Endodermal cell (in vitro differentiated cells): ENCODE measurements around the gene FRMPD2. TPM values are rescaled to one million over a fixed set of nuclear protein-coding genes. Genes with fewer than 3 reads are reported as not detected.

Experiments used
- DNase-seq: peaks from one replicate; pipeline ENCODE4 v3.0.0-alpha.2; 2017
- H3K27ac ChIP-seq: 2 replicates; pipeline ENCODE4 v1.5.1; 2013; ENCODE audit warnings: mild to moderate bottlenecking, low read depth, low read length, moderate library complexity
- H3K27me3 ChIP-seq: 2 replicates; pipeline ENCODE4 v1.6.1; 2013; ENCODE audit warnings: mild to moderate bottlenecking, low read length, moderate library complexity; ENCODE audit not compliant: insufficient read depth, control insufficient read depth, poor library complexity, severe bottlenecking
- H3K36me3 ChIP-seq: 2 replicates; pipeline ENCODE4 v1.7.0; 2013; ENCODE audit warnings: mild to moderate bottlenecking, low read length, moderate library complexity; ENCODE audit not compliant: control insufficient read depth, insufficient read depth
- H3K4me1 ChIP-seq: one replicate; pipeline ENCODE4 v1.7.0; 2013; ENCODE audit warnings: low read length; ENCODE audit not compliant: control insufficient read depth, insufficient read depth
- H3K4me3 ChIP-seq: 2 replicates; pipeline ENCODE4 v1.5.1; 2013; ENCODE audit warnings: mild to moderate bottlenecking, low read length, moderate library complexity
- H3K9ac ChIP-seq: 2 replicates; pipeline ENCODE4 v1.6.1; 2013; ENCODE audit warnings: mild to moderate bottlenecking, low read length, moderate library complexity; ENCODE audit not compliant: poor library complexity, severe bottlenecking; ENCODE audit errors: extremely low read depth
- H3K9me3 ChIP-seq: 2 replicates; pipeline ENCODE4 v1.6.1; 2013; ENCODE audit warnings: mild to moderate bottlenecking, low read length, moderate library complexity; ENCODE audit not compliant: control insufficient read depth
- H3K27ac Mint-ChIP-seq: 2 replicates; pipeline ENCODE4 v1.8.0; 2020; ENCODE audit warnings: mixed read lengths
- H3K27me3 Mint-ChIP-seq: 2 replicates; pipeline ENCODE4 v1.8.0; 2021; ENCODE audit warnings: mild to moderate bottlenecking, mixed read lengths; ENCODE audit not compliant: insufficient read depth
- H3K36me3 Mint-ChIP-seq: 2 replicates; pipeline ENCODE4 v1.8.0; 2020; ENCODE audit warnings: low read depth, mixed read lengths
- H3K4me1 Mint-ChIP-seq: 2 replicates; pipeline ENCODE4 v1.8.0; 2020; ENCODE audit warnings: mixed read lengths
- H3K4me3 Mint-ChIP-seq: 2 replicates; pipeline ENCODE4 v1.8.0; 2020; ENCODE audit warnings: mild to moderate bottlenecking, moderate library complexity, mixed read lengths
- H3K9me3 Mint-ChIP-seq: 2 replicates; pipeline ENCODE4 v1.8.0; 2020; ENCODE audit warnings: mild to moderate bottlenecking, mixed read lengths
- CTCF ChIP-seq: fragments of 200-600 bp; sonication (generic); conservative IDR thresholded peaks from 2 replicates; pipeline ENCODE4 v1.5.0; 2021; ENCODE audit warnings: antibody characterized with exemption, mild to moderate bottlenecking
- WGBS, 2 experiments: methylation state at CpG; one replicate each; pipeline versions ENCODE4 v1.1.5 to v1.1.7; 2013; ENCODE audit warnings: missing lambda C conversion rate in 2 of 2, mixed read lengths in 1 of 2; ENCODE audit not compliant: insufficient coverage in 1 of 2, insufficient read length in 1 of 2; 5-methylcytosine and 5-hydroxymethylcytosine counted together
- total RNA-seq, 2 donors: library from RNA; stranded (reverse); fragmentation: NEBNext Ultra II Directional in 1 of 2; extraction: Animal tissue kit (Norgen Biotek cat#: 25700) in 1 of 2; gene quantifications; 2 replicates in 1 of 2; 3 replicates in 1 of 2; pipeline ENCODE4 v1.2.1, GENCODE V29; 2021

FRMPD2 gene
- total RNA-seq, 2 donors from 2014 or later, result 0.44 to 1.5 TPM

DNA sequence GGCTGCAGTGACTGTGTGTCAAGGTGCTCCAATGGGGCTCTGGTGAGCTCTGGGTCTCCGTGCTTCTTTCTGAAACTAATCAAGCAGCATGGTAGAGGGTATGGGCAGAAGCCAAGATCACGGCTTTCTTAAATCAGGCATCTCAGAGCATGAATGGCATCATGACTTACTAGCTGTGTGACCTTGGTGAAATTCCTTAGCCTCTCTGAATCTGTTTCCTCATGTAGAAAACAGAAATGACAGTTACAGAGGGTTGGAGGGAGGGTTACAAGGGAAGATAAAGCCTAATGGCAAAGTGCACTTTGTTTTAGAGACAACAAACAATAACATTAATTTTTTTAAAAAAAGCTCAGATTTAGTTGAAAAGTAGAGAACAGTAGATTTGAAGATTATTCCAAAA, 34.9 kb downstream of the FRMPD2 start:
- TF ChIP-seq CTCF, result no peak

DNA sequence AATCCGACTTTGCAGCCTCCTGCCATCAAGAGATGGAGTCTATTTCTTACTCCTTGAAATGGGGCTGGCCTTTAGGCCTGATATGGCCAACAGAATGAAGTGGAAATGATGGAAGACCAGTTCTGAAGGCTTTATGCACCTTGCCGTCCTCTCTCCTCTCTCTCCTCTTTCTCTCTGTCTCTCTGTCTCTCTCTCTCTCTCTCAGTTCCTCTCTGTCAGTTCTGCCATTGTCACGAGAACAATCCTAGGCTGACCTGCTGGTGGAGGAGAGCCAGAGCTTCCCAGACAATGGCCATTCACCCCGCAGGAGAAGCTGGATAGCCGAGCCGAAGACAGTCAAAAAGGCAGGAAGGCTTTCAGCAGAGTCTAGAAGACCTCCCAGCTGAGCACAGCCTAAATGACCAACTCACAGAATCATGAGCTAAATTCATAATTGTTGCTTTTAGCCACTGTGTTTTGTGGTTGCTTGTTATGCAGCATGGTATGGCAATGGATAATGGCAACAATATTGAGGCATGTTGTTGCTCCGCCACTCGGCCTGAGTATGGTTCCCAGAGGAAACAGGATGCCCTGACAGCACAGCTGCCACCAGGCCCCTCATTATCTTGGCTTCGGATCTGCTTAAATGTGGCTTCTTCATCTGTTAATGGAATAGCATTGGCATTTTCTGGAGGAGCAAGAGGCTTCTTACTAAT, 35.5 kb downstream of the FRMPD2 start:
- no peaks in the 10 kb centered on the region for H3K27me3 ChIP-seq
- Mint-ChIP-seq H3K4me3 (no peak overlapping the region), H3K27me3 (no peaks in the 10 kb centered on the region), H3K9me3 (no peaks in the 10 kb centered on the region), H3K36me3 (no peaks in the 10 kb centered on the region), H3K4me1 (no peaks in the 10 kb centered on the region), H3K27ac (no peak overlapping the region)
- no peak for DNase-seq
- no peak for TF ChIP-seq CTCF
- H3K36me3 ChIP-seq, result no peaks in the 10 kb centered on the region
- no peaks in the 10 kb centered on the region for H3K9me3 ChIP-seq
- no peak overlapping the region for H3K27ac ChIP-seq
- 81 to 82% methylated on average over 9 of the region's 9 CpGs for WGBS, 2 experiments
- no peak overlapping the region for H3K9ac ChIP-seq
- H3K4me1 ChIP-seq, result no peaks in the 10 kb centered on the region
- H3K4me3 ChIP-seq, result no peak overlapping the region

More for the DNA sequence above, 34.9 kb downstream of the FRMPD2 start:
- no peaks in the 10 kb centered on the region for H3K27me3 Mint-ChIP-seq
- no peaks in the 10 kb centered on the region for H3K27me3 ChIP-seq
- H3K9me3 ChIP-seq, result no peaks in the 10 kb centered on the region
- no peak overlapping the region for H3K27ac ChIP-seq
- H3K4me1 Mint-ChIP-seq, result no peaks in the 10 kb centered on the region
- H3K27ac Mint-ChIP-seq, result no peak overlapping the region
- 91 to 100% methylated on average over 1 to 2 of the region's 2 CpGs for WGBS, 2 experiments
- H3K4me3 ChIP-seq, result no peak overlapping the region
- H3K9me3 Mint-ChIP-seq, result no peaks in the 10 kb centered on the region
- no peaks in the 10 kb centered on the region for H3K4me1 ChIP-seq
- H3K4me3 Mint-ChIP-seq, result no peak overlapping the region
- no peak overlapping the region for H3K9ac ChIP-seq
- H3K36me3 ChIP-seq, result no peaks in the 10 kb centered on the region
- no peaks in the 10 kb centered on the region for H3K36me3 Mint-ChIP-seq
- no peak for DNase-seq

GRCh38 chr10:48237259-48238250, 36.9 kb downstream of the FRMPD2 start:
- TF ChIP-seq CTCF, result no peak
- Mint-ChIP-seq H3K27ac (no peak overlapping the region), H3K36me3 (no peaks in the 10 kb centered on the region), H3K27me3 (no peaks in the 10 kb centered on the region), H3K4me3 (no peak overlapping the region), H3K4me1 (no peaks in the 10 kb centered on the region), H3K9me3 (no peaks in the 10 kb centered on the region)
- Histone ChIP-seq H3K9me3 (no peaks in the 10 kb centered on the region), H3K4me1 (no peaks in the 10 kb centered on the region), H3K27ac (no peak overlapping the region), H3K9ac (no peak overlapping the region), H3K27me3 (no peaks in the 10 kb centered on the region), H3K4me3 (no peak overlapping the region), H3K36me3 (no peaks in the 10 kb centered on the region)
- WGBS, 2 experiments, result 91 to 94% methylated on average over 8 to 16 of the region's 16 CpGs
- no peak for DNase-seq
